H9 (cell line): ENCODE data around the gene CLEC1A. TPM values are rescaled to one million over a fixed set of nuclear protein-coding genes. Genes with fewer than 3 reads are reported as not detected.

Experiments used
- DNase-seq: peaks from one replicate; pipeline ENCODE4 v3.0.0-alpha.2; 2017
- H2AFZ ChIP-seq: one replicate; pipeline ENCODE4 v1.6.1; 2013; ENCODE audit warnings: mild to moderate bottlenecking, low read length, control low read depth, moderate library complexity
- H2AK5ac ChIP-seq: 2 replicates; pipeline ENCODE4 v1.6.1; 2013; ENCODE audit warnings: low read length, control low read depth, mixed read lengths; ENCODE audit not compliant: insufficient read length
- H2BK120ac ChIP-seq: one replicate; pipeline ENCODE4 v1.6.1; 2013; ENCODE audit warnings: low read depth, mild to moderate bottlenecking, low read length, control low read depth, inconsistent platforms; ENCODE audit not compliant: poor library complexity, severe bottlenecking
- H2BK12ac ChIP-seq: 2 replicates; pipeline ENCODE4 v1.6.1; 2013; ENCODE audit warnings: low read length, control low read depth, mixed read lengths, low read depth; ENCODE audit not compliant: insufficient read length
- H2BK15ac ChIP-seq: 2 replicates; pipeline ENCODE4 v1.6.1; 2013; ENCODE audit warnings: low read depth, low read length, control low read depth
- H2BK20ac ChIP-seq: one replicate; pipeline ENCODE4 v1.6.1; 2013; ENCODE audit warnings: low read depth, mild to moderate bottlenecking, low read length, control low read depth, inconsistent platforms; ENCODE audit not compliant: poor library complexity, severe bottlenecking
- H2BK5ac ChIP-seq: 2 replicates; pipeline ENCODE4 v1.6.1; 2013; ENCODE audit warnings: low read length, control low read depth, mixed read lengths; ENCODE audit not compliant: insufficient read length
- H3K14ac ChIP-seq: 2 replicates; pipeline ENCODE4 v1.6.1; 2013; ENCODE audit warnings: low read length, control low read depth; ENCODE audit not compliant: insufficient read depth
- H3K18ac ChIP-seq: 2 replicates; pipeline ENCODE4 v1.6.1; 2013; ENCODE audit warnings: low read depth, mild to moderate bottlenecking, mixed read lengths, low read length, control low read depth; ENCODE audit not compliant: insufficient read length
- H3K23ac ChIP-seq: 2 replicates; pipeline ENCODE4 v1.6.1; 2013; ENCODE audit warnings: low read length, control low read depth, mixed read lengths, low read depth; ENCODE audit not compliant: insufficient read length
- H3K23me2 ChIP-seq: 2 replicates; pipeline ENCODE4 v1.6.1; 2013; ENCODE audit warnings: low read depth, mild to moderate bottlenecking, mixed read lengths, low read length, control low read depth; ENCODE audit not compliant: insufficient read length, poor library complexity, severe bottlenecking
- H3K27ac ChIP-seq: 2 replicates; pipeline ENCODE4 v1.5.1; 2013; ENCODE audit warnings: low read length, control low read depth, mixed read lengths, low read depth; ENCODE audit not compliant: insufficient read length
- H3K27me3 ChIP-seq: 2 replicates; pipeline ENCODE4 v1.6.1; 2013; ENCODE audit warnings: low read length, control low read depth, inconsistent platforms; ENCODE audit not compliant: insufficient read depth
- H3K4ac ChIP-seq: 2 replicates; pipeline ENCODE4 v1.6.1; 2013; ENCODE audit warnings: low read depth, mild to moderate bottlenecking, control low read depth, inconsistent platforms, low read length, moderate library complexity
- H3K4me1 ChIP-seq: 2 replicates; pipeline ENCODE4 v1.6.1; 2013; ENCODE audit warnings: low read length, control low read depth, inconsistent platforms; ENCODE audit not compliant: insufficient read depth
- H3K4me2 ChIP-seq: 2 replicates; pipeline ENCODE4 v1.6.1; 2013; ENCODE audit warnings: low read length, control low read depth, mixed read lengths; ENCODE audit not compliant: insufficient read length, insufficient read depth
- H3K56ac ChIP-seq: 2 replicates; pipeline ENCODE4 v1.6.1; 2013; ENCODE audit warnings: low read depth, mild to moderate bottlenecking, mixed read lengths, low read length, control low read depth; ENCODE audit not compliant: insufficient read length
- H3K79me1 ChIP-seq: 2 replicates; pipeline ENCODE4 v1.6.1; 2013; ENCODE audit warnings: low read depth, mild to moderate bottlenecking, moderate library complexity, low read length, control low read depth, inconsistent platforms; ENCODE audit not compliant: insufficient read depth, poor library complexity, severe bottlenecking
- H3K79me2 ChIP-seq: 2 replicates; pipeline ENCODE4 v1.6.1; 2013; ENCODE audit warnings: low read length, control low read depth, inconsistent platforms; ENCODE audit not compliant: insufficient read depth
- H3K9ac ChIP-seq: 2 replicates; pipeline ENCODE4 v1.6.1; 2013; ENCODE audit warnings: low read length, control low read depth, mixed read lengths; ENCODE audit not compliant: insufficient read length; ENCODE audit errors: extremely low read depth
- H3K9me3 ChIP-seq: one replicate; pipeline ENCODE4 v1.6.1; 2013; ENCODE audit warnings: low read depth, low read length, inconsistent platforms; ENCODE audit not compliant: control insufficient read depth
- H3T11ph ChIP-seq: one replicate; pipeline ENCODE4 v1.6.1; 2013; ENCODE audit warnings: mild to moderate bottlenecking, low read length, control low read depth, inconsistent platforms
- H4K20me1 ChIP-seq: one replicate; pipeline ENCODE4 v1.6.1; 2013; ENCODE audit not compliant: control insufficient read depth, insufficient read length, insufficient read depth
- H4K5ac ChIP-seq: 2 replicates; pipeline ENCODE4 v1.6.1; 2013; ENCODE audit warnings: low read depth, mild to moderate bottlenecking, mixed read lengths, low read length, control low read depth; ENCODE audit not compliant: insufficient read length
- H4K8ac ChIP-seq: replicated peaks from 2 replicates; pipeline ENCODE4 v1.6.1; 2013; ENCODE audit warnings: low read length, control low read depth, mixed read lengths, low read depth; ENCODE audit not compliant: insufficient read length
- H4K91ac ChIP-seq: 2 replicates; pipeline ENCODE4 v1.6.1; 2013; ENCODE audit warnings: low read depth, mild to moderate bottlenecking, moderate library complexity, mixed read lengths, low read length, control low read depth; ENCODE audit not compliant: insufficient read length
- H3K27ac Mint-ChIP-seq, 3 experiments: 2 replicates in 2 of 3; 3 replicates in 1 of 3; pipeline ENCODE4 v1.8.0; 2020 to 2021; ENCODE audit warnings: mixed read lengths in 3 of 3, mild to moderate bottlenecking in 1 of 3, moderate library complexity in 1 of 3
- H3K27me3 Mint-ChIP-seq: 2 replicates; pipeline ENCODE4 v1.8.0; 2021; ENCODE audit warnings: low read depth, mild to moderate bottlenecking, moderate library complexity, mixed read lengths
- H3K36me3 Mint-ChIP-seq, 3 experiments: 2 replicates in 2 of 3; 3 replicates in 1 of 3; pipeline ENCODE4 v1.8.0; 2020 to 2021; ENCODE audit warnings: low read depth in 3 of 3, mixed read lengths in 3 of 3; ENCODE audit not compliant: insufficient read depth in 1 of 3
- H3K4me1 Mint-ChIP-seq, 2 experiments: 2 replicates each; pipeline ENCODE4 v1.8.0; 2020; ENCODE audit warnings: mixed read lengths in 2 of 2
- H3K4me3 Mint-ChIP-seq, 2 experiments: 2 replicates in 1 of 2; 3 replicates in 1 of 2; pipeline ENCODE4 v1.8.0; 2020 to 2021; ENCODE audit warnings: mild to moderate bottlenecking in 2 of 2, mixed read lengths in 2 of 2, moderate library complexity in 1 of 2
- H3K9me3 Mint-ChIP-seq, 2 experiments: 2 replicates in 1 of 2; 3 replicates in 1 of 2; pipeline ENCODE4 v1.8.0; 2020; ENCODE audit warnings: mild to moderate bottlenecking in 2 of 2, mixed read lengths in 2 of 2, moderate library complexity in 1 of 2
- WGBS: extraction: QIAGEN DNeasy Blood & Tissue Kit; methylation state at CpG from one replicate; pipeline ENCODE4 v1.1.7; 2013; ENCODE audit warnings: missing lambda C conversion rate, low lambda C conversion rate, mixed read lengths; ENCODE audit not compliant: insufficient read length; ENCODE audit errors: extremely low coverage; 5-methylcytosine and 5-hydroxymethylcytosine counted together
- total RNA-seq: library from RNA; stranded (reverse); gene quantifications from 2 replicates; pipeline ENCODE4 v1.2.1, GENCODE V29; 2021
- TF ChIP-seq, protein P1 (sequence below): fragments of 200-600 bp; sonication (generic); conservative IDR thresholded peaks from 3 replicates; pipeline ENCODE4 v1.8.0; 2021; ENCODE audit warnings: antibody characterized with exemption, mild to moderate bottlenecking

The CLEC1A gene
- total RNA-seq, 1 experiment from 2014 or later: not detected

GRCh38 chr12:10025236-10025635, 73.5 kb downstream of the CLEC1A start:
- no peak overlapping the region for H4K91ac ChIP-seq
- no peaks in the 10 kb centered on the region for H3K9me3 ChIP-seq
- H3K27ac ChIP-seq: no peak overlapping the region
- no peak overlapping the region for H3K18ac ChIP-seq
- no peaks in the 10 kb centered on the region for H3K27me3 ChIP-seq
- H3T11ph ChIP-seq: no peak overlapping the region
- H3K79me1 ChIP-seq: no peaks in the 10 kb centered on the region
- H4K20me1 ChIP-seq: no peaks in the 10 kb centered on the region
- no peak for DNase-seq
- Mint-ChIP-seq H3K36me3 (peaks cover 0 to 2% (median 0%) of the 10 kb centered on the region in 3 experiments; a peak in 3 of 7 replicates), H3K27me3 (no peaks in the 10 kb centered on the region), H3K4me1 (peaks cover 0 to 4% of the 10 kb centered on the region in 2 experiments; a peak in 2 of 4 replicates), H3K9me3 (peaks cover 0 to 6% of the 10 kb centered on the region in 2 experiments; a peak in 2 of 5 replicates), H3K27ac (no peak overlapping the region), H3K4me3 (no peak overlapping the region)
- H2BK15ac ChIP-seq: no peak overlapping the region
- no peak overlapping the region for H4K8ac ChIP-seq
- no CpG with 5 or more reads among the region's 3 CpGs for WGBS
- no peak overlapping the region for H2BK5ac ChIP-seq
- H2AK5ac ChIP-seq: no peak overlapping the region
- no peak overlapping the region for H3K4ac ChIP-seq
- no peak overlapping the region for H3K9ac ChIP-seq
- H4K5ac ChIP-seq: no peak overlapping the region
- H2BK12ac ChIP-seq: no peak overlapping the region
- no peak overlapping the region for H3K56ac ChIP-seq
- H3K4me2 ChIP-seq: no peak overlapping the region
- no peak overlapping the region for H2AFZ ChIP-seq
- no peak overlapping the region for H3K14ac ChIP-seq
- H2BK120ac ChIP-seq: no peak overlapping the region
- H3K79me2 ChIP-seq: no peaks in the 10 kb centered on the region
- no peak overlapping the region for H3K23ac ChIP-seq
- H2BK20ac ChIP-seq: no peak overlapping the region
- H3K4me1 ChIP-seq: no peaks in the 10 kb centered on the region
- TF ChIP-seq, protein P1, sequence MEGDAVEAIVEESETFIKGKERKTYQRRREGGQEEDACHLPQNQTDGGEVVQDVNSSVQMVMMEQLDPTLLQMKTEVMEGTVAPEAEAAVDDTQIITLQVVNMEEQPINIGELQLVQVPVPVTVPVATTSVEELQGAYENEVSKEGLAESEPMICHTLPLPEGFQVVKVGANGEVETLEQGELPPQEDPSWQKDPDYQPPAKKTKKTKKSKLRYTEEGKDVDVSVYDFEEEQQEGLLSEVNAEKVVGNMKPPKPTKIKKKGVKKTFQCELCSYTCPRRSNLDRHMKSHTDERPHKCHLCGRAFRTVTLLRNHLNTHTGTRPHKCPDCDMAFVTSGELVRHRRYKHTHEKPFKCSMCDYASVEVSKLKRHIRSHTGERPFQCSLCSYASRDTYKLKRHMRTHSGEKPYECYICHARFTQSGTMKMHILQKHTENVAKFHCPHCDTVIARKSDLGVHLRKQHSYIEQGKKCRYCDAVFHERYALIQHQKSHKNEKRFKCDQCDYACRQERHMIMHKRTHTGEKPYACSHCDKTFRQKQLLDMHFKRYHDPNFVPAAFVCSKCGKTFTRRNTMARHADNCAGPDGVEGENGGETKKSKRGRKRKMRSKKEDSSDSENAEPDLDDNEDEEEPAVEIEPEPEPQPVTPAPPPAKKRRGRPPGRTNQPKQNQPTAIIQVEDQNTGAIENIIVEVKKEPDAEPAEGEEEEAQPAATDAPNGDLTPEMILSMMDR: no peak
- no peaks in the 10 kb centered on the region for H3K23me2 ChIP-seq
